Stimulated activated CD8-positive, alpha-beta memory T cell treated with anti-CD3 and anti-CD28 coated beads, Interleukin-12 subunit alpha, Interleukin-12 subunit beta, amount 100 ng/mL, for 24 hours (primary cell): ENCODE data around the gene UBE2G2.

ENCODE experiments used
- DNase-seq: peaks from one replicate; pipeline ENCODE4 v3.0.0-alpha.2; 2020; ENCODE audit errors: extremely low read depth

UBE2G2 gene

GRCh38 chr21:44727321-44727720, 74.3 kb downstream of the UBE2G2 start:
- DNase-seq = no peak

- DNase-seq = no peak
Measured at GRCh38 chr21:44726826-44727225, 74.8 kb downstream of the UBE2G2 start.

- DNase-seq = no peak
Measured at GRCh38 chr21:44724926-44725325, 76.7 kb downstream of the UBE2G2 start.

DNA sequence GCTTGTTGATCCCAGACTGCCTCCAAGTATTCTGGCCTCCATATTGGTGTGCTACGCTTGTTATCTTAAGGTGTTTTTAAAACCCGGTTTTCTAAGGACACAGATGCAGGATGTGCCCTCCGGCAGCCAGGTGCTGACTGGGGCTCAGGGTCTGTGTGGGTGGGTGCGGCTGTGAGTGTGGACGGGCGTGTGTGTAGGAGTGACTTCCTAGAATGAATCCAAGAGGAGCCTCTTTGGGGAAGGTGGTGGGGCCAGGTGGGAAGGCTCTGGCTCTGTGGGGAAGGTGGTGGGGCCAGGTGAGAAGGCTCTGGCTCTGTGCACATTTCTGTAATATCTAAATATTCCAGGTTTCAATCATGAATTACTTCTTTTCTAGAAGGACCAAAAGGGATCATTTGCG, 77.4 kb downstream of the UBE2G2 start:
- DNase-seq = no peak

DNA sequence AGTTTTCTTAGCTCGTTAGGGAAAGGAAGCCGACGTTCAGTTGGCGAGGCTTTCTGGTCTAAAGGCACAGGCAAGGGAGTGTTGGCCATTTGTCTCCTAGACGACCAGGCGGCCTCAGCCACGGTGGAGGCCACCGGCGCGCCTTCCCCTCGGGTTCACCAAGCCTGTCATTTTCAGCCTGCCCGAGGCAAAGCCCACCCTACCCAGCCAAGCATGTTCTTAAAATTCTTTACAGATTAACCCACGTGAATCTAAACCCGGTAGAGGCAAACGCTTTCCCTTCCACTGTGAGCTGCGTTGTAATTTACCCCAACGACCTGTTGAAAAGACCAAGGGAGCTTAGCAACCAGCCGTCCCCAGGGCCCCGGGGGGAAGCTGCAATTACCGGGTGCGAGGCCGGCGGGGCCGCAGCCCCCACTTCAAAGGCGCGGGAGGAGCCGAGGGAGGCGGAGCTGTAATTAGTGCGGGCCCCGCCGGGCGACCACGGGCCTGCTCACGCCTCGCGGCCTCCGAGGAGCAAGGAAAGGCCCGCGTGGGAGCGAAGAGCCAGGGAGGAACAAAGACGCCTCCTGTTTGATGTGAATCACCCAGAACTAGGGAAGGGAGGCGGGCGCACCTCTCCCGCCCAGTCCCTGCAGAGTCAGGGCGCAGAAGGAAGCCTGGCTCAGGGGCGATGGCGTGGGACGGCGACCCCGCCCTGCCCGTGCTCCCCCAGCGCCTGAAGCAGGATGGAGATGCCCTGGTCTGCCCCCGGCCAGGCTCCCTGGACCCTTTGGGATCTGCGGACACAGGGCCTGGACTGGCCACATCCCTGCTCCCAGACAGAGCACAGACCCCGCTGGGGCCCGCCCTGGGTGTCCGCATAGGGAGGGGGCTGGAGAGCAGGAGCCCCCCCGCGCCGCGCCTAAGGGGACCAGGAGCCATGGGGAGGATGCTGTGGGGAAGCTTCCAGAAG, 78.2 kb downstream of the UBE2G2 start:
- no peak for DNase-seq

GRCh38 chr21:44722731-44723130, 78.9 kb downstream of the UBE2G2 start:
- DNase-seq = no peak

DNA sequence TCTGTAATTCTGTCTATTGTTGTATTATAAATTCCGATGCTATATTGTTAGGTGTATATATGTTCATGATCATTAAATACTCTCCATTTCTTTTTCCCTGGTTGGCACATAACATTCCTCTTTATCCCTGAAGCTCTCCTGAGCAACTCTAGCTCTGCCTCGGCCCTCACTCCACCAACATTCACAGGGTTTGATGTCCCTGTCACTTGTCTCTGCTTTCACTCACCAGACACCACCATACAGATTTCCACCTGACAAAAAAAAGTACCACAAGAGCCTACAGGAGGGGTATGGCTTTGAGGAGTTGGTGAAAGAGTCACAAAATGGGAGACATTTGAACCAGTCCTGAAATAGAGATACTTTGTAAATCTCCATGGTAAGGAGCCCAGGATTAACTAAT, 81.5 kb downstream of the UBE2G2 start:
- DNase-seq = no peak
